ENCODE results near the gene NKIRAS2.
"Not testable (repeated sequence)": the region's sequence is repeated elsewhere in the genome, so short reads cannot be mapped to it uniquely, and the experiment has no call there.

NKIRAS2 gene

GRCh38 chr17:42000413-42001133, 19.3 kb upstream of the NKIRAS2 start:
- no peak for DNase-seq

GRCh38 chr17:42001729-42002128, 18.2 kb upstream of the NKIRAS2 start:
- no peak for DNase-seq

- DNase-seq, result no peak
These were observed 17.6 kb upstream of the NKIRAS2 start for GRCh38 chr17:42002175-42002791.

GRCh38 chr17:42002792-42003301, 17.0 kb upstream of the NKIRAS2 start:
- no peak for DNase-seq

GRCh38 chr17:42005166-42005565, 14.7 kb upstream of the NKIRAS2 start:
- no peak for DNase-seq

GRCh38 chr17:42009170-42009569, 10.7 kb upstream of the NKIRAS2 start:
- DNase-seq, result no peak

- DNase-seq, result not testable (repeated sequence)
These were observed 9.6 kb upstream of the NKIRAS2 start for GRCh38 chr17:42010266-42010680.

- no peak for DNase-seq
These were observed 8.9 kb upstream of the NKIRAS2 start for GRCh38 chr17:42010898-42011516.

- DNase-seq, result not testable (repeated sequence)
These were observed 7.5 kb upstream of the NKIRAS2 start for GRCh38 chr17:42012363-42012762.

GRCh38 chr17:42013740-42014139, 6.2 kb upstream of the NKIRAS2 start:
- DNase-seq, result not testable (repeated sequence)

- DNase-seq, result no peak
These were observed 3.5 kb upstream of the NKIRAS2 start for GRCh38 chr17:42016411-42016831.

GRCh38 chr17:42016941-42017865, 2.7 kb upstream of the NKIRAS2 start, which contains the start of gene DNAJC7:
Gene DNAJC7 (minus strand): TSS chr17:42017439. CDS start chr17:42017416, 23 bp downstream.
- peak; percentile 86 for DNase-seq

GRCh38 chr17:42017866-42018200, 2.1 kb upstream of the NKIRAS2 start:
- DNase-seq, result no peak

GRCh38 chr17:42018339-42018738, 1.6 kb upstream of the NKIRAS2 start:
- DNase-seq, result no peak

- DNase-seq, result no peak
These were observed 902 bp upstream of the NKIRAS2 start for GRCh38 chr17:42018988-42019387.

GRCh38 chr17:42020845-42021244, 955 bp downstream of the NKIRAS2 start:
- DNase-seq, result not testable (repeated sequence)

- no peak for DNase-seq
These were observed 3.8 kb downstream of the NKIRAS2 start for GRCh38 chr17:42023524-42024349.

- DNase-seq, result no peak
These were observed 5.3 kb downstream of the NKIRAS2 start for GRCh38 chr17:42025191-42025579.

- no peak for DNase-seq
These were observed 6.0 kb downstream of the NKIRAS2 start for GRCh38 chr17:42025936-42026335.

GRCh38 chr17:42026857-42027589, 7.1 kb downstream of the NKIRAS2 start:
- no peak for DNase-seq

GRCh38 chr17:42027590-42027889, 7.7 kb downstream of the NKIRAS2 start:
- DNase-seq, result no peak

All from NCI-H2029 (cell line).